GM10266 (cell line): ENCODE data around the gene DHRS3.

ENCODE experiments used
- DNase-seq: peaks from one replicate; pipeline ENCODE4 v3.0.0; 2012; ENCODE audit errors: extremely low spot score
- TF ChIP-seq, protein P1 (sequence below): IDR thresholded peaks from 2 replicates; pipeline ENCODE4 v1.5.1; 2012; ENCODE audit warnings: mild to moderate bottlenecking, low read depth; ENCODE audit not compliant: control insufficient read depth, insufficient read depth; ENCODE audit errors: missing control alignments

Gene DHRS3

GRCh38 chr1:12555411-12556367, 62.3 kb downstream of the DHRS3 start:
- no peak for DNase-seq

DNA sequence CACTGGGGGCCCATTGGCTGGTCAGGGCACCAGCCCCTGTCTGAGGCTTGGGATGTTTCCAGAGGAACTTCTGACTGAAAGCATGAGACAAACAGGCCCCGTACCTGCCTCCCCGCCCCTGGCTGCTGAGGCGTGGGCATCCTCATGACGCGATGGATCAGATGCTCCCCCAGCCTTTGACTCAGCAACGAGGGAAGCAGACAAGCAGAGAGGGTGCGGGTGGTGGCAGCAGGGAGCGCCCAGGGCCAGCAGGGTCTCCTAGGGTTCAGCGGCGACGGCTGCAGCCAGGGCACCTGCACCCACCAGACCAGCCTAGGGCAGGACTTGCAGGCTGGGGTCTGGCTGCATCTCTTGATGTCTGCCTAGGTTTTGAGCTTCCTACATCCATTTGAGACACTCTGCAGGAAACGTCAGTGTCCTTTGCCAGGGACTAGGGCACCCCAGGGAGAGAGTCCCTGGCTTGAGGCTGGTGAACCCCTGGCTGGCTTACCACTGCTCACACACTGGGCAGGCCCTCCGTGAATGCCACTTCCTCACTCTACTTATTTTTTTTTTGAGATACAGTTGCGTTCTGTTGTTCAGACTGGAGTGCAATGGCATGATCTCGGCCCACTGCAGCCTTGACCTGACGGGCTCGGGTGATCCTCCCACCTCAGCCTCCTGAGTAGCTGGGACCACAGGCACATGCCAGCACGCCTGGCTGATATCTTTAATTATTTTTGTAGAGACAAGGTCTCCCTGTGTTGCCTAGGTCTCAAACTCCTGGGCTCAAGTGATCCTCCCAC, 63.3 kb downstream of the DHRS3 start:
- TF ChIP-seq, protein P1, sequence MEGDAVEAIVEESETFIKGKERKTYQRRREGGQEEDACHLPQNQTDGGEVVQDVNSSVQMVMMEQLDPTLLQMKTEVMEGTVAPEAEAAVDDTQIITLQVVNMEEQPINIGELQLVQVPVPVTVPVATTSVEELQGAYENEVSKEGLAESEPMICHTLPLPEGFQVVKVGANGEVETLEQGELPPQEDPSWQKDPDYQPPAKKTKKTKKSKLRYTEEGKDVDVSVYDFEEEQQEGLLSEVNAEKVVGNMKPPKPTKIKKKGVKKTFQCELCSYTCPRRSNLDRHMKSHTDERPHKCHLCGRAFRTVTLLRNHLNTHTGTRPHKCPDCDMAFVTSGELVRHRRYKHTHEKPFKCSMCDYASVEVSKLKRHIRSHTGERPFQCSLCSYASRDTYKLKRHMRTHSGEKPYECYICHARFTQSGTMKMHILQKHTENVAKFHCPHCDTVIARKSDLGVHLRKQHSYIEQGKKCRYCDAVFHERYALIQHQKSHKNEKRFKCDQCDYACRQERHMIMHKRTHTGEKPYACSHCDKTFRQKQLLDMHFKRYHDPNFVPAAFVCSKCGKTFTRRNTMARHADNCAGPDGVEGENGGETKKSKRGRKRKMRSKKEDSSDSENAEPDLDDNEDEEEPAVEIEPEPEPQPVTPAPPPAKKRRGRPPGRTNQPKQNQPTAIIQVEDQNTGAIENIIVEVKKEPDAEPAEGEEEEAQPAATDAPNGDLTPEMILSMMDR, result no peak
- DNase-seq, result no peak

More at GRCh38 chr1:12555411-12556367, 62.3 kb downstream of the DHRS3 start:
- TF ChIP-seq, protein P1, result no peak

GRCh38 chr1:12553963-12554362, 64.0 kb downstream of the DHRS3 start:
- DNase-seq, result no peak
- TF ChIP-seq, protein P1, result no peak

- TF ChIP-seq, protein P1, result no peak
- DNase-seq, result no peak
Measured at GRCh38 chr1:12552951-12553921, 64.8 kb downstream of the DHRS3 start.

- TF ChIP-seq, protein P1, result no peak
- no peak for DNase-seq
Measured at GRCh38 chr1:12552111-12552888, 65.7 kb downstream of the DHRS3 start.

DNA sequence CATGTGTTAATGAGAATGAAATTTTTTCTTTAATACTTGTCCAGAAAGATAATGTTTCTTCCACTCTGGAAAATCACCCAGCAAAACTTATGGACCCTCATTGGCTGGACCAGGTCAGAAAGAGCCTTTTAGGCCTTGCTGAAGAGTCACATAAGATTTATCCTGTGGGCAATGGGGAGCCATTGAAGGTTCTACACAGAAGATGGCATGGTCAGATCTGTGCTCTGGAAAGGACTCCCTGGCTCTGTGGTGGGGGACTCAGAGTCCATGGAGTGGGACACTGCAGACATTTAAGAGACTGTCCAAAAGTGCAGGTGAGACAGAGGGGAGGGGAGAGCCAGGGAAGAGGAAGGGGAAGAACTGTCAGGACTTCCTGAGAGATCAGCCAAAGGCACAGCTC, 66.4 kb downstream of the DHRS3 start:
- no peak for DNase-seq
- TF ChIP-seq, protein P1, result no peak
